Heart left ventricle (tissue), 16 donors: ENCODE measurements around the gene CLTC. TPM values are rescaled to one million over a fixed set of nuclear protein-coding genes. Genes with fewer than 3 reads are reported as not detected.

Source experiments
- ATAC-seq, 4 donors: fragments of 200-7000 bp; cut with Tn5 transposase; one replicate each; pipeline ENCODE4 v1.9.1; 2020 to 2022; ENCODE audit warnings: moderate library complexity in 4 of 4, mild to moderate bottlenecking in 3 of 4, moderate number of reproducible peaks in 1 of 4
- DNase-seq, 5 donors: peaks; one replicate each; pipeline ENCODE4 v3.0.0-alpha.2; 2020
- H3K27ac ChIP-seq, 12 donors: fragments of 200-600 bp; sonication (generic) in 4 of 12; one replicate each; pipeline versions ENCODE4 v1.5.0 to v1.8.0; 2016 to 2022; ENCODE audit warnings: mild to moderate bottlenecking in 2 of 12
- H3K27me3 ChIP-seq, 9 donors: fragments of 200-600 bp; sonication (generic) in 2 of 9; one replicate each; pipeline versions ENCODE4 v1.5.1 to v1.8.0; 2016 to 2022; ENCODE audit warnings: mild to moderate bottlenecking in 3 of 9
- H3K36me3 ChIP-seq, 9 donors: fragments of 200-600 bp; sonication (generic) in 2 of 9; one replicate each; pipeline versions ENCODE4 v1.5.0 to v1.8.0; 2018 to 2022; ENCODE audit warnings: mild to moderate bottlenecking in 2 of 9
- H3K4me1 ChIP-seq, 12 donors: fragments of 200-600 bp; sonication (generic) in 4 of 12; one replicate each; pipeline versions ENCODE4 v1.5.0 to v1.8.0; 2016 to 2022; ENCODE audit warnings: mild to moderate bottlenecking in 3 of 12
- H3K4me3 ChIP-seq, 12 donors: fragments of 200-600 bp; sonication (generic) in 4 of 12; one replicate each; pipeline versions ENCODE4 v1.5.0 to v1.8.0; 2017 to 2022; ENCODE audit warnings: mild to moderate bottlenecking in 9 of 12, moderate library complexity in 4 of 12
- H3K9me3 ChIP-seq, 12 donors: fragments of 200-600 bp; sonication (generic) in 4 of 12; one replicate each; pipeline versions ENCODE4 v1.5.0 to v1.8.0; 2016 to 2022; ENCODE audit warnings: mild to moderate bottlenecking in 1 of 12
- POLR2A ChIP-seq, 2 donors: fragments of 450-650 bp; IDR thresholded peaks; one replicate each; pipeline ENCODE4 v1.6.1; 2017; ENCODE audit warnings: antibody characterized with exemption in 2 of 2, mild to moderate bottlenecking in 2 of 2, moderate library complexity in 2 of 2
- WGBS, 4 donors: extraction: QIAGEN DNeasy Blood & Tissue Kit in 2 of 4; methylation state at CpG; one replicate each; pipeline versions ENCODE4 v1.1.5 to v1.1.7; 2013 to 2018; 5-methylcytosine and 5-hydroxymethylcytosine counted together
- intact Hi-C, 10 donors: fragments of 100-400 bp; cut with DNase I; formaldehyde crosslinking; loops; one replicate each; pipeline versions ENCODE4 v1.11.1 to v1.14.2; 2022
- polyA plus RNA-seq, 2 donors: library from polyadenylated mRNA; stranded (reverse); fragments of 200-250 nt; gene quantifications; one replicate each; pipeline ENCODE4 v1.2.3, GENCODE V29; 2013
- total RNA-seq, 9 donors: library from RNA; depleted of rRNA in 2 of 9; stranded (reverse); fragments of >200 nt in 2 of 9; fragmentation: NEBNext Ultra II Directional in 3 of 9; extraction: Animal tissue kit (Norgen Biotek cat#: 25700) in 3 of 9; gene quantifications; one replicate each; pipeline versions ENCODE4 v1.1.0 to v1.2.4, GENCODE V29; 2016 to 2023
- TF ChIP-seq, protein P1 (sequence below), 12 donors: fragments of 200-600 bp; sonication (generic) in 4 of 12; IDR thresholded peaks; one replicate each; pipeline versions ENCODE4 v1.5.0 to v1.8.0; 2018 to 2022; ENCODE audit warnings: antibody characterized with exemption in 12 of 12, mild to moderate bottlenecking in 5 of 12
- donor health status: ischemic (EF 13 %, LVEDD 7.1; RV severe dilation, severe dysfunction).
- donor health status: healthy with polysubstance abuse.
- donor health status: DM: no; HTN: yes; CAD: no.
- donor health status: DM: no; HTN: no; CAD: no.
- donor health status: ischemic (EF 25% LVEDD 6.9; RV normal size, moderate dysfunction).
- donor health status: ischemic (EF 25% LVEDD 5.7; RV mildly dilated, moderate dysfunction).
- donor health status: healthy.
- donor health status: DM: yes; HTN: yes; CAD: no.
- donor health status: ischemic (EF 35%, LVEDD 5.7; RV mildly dilated, moderate dysfunction).
- donor health status: nonischemic (EF 11% LVEDD 7.7; RV severe dilation, severe dysfunction).
- donor health status: DM: yes; HTN: yes; CAD: no.
- donor health status: PGD.
- donor health status: ischemic (EF 29% LVEDD 5.4; RV normal size, mild dysfunction).
- donor health status: nonischemic (EF 23%, LVEDD 6.1; RV moderate dilation, normal function).

Gene CLTC
- total and polyA plus RNA-seq, 11 donors, result 49.8 to 242 (median 178) TPM

DNA sequence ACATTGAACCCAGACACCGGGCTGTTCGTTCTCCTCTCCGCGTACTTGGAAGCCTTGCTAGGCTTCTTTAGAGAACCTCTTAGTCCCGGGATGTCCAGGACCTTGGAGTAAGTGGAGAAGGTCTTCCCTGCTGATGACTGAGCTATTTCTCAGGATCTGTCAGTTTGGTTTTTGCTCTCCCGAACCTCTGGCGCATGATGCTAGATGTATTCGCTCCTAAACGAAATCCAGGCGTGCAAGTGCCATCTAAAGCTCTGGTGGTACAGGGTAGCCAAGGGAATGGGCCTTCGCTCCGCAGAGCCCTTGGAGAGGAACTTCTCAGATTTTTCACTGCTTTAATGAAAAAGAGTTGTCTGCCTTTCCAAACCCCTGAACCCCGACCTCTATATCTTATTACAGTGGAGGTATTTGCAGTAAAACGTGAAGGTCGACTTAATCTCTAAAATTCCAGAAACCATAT is 88.3 kb downstream of the CLTC start:
- no peaks in the 10 kb centered on the region for H3K9me3 ChIP-seq
- TF ChIP-seq POLR2A (IDR thresholded peaks at IDR 0.05), result no peak
- TF ChIP-seq, protein P1, sequence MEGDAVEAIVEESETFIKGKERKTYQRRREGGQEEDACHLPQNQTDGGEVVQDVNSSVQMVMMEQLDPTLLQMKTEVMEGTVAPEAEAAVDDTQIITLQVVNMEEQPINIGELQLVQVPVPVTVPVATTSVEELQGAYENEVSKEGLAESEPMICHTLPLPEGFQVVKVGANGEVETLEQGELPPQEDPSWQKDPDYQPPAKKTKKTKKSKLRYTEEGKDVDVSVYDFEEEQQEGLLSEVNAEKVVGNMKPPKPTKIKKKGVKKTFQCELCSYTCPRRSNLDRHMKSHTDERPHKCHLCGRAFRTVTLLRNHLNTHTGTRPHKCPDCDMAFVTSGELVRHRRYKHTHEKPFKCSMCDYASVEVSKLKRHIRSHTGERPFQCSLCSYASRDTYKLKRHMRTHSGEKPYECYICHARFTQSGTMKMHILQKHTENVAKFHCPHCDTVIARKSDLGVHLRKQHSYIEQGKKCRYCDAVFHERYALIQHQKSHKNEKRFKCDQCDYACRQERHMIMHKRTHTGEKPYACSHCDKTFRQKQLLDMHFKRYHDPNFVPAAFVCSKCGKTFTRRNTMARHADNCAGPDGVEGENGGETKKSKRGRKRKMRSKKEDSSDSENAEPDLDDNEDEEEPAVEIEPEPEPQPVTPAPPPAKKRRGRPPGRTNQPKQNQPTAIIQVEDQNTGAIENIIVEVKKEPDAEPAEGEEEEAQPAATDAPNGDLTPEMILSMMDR (IDR thresholded peaks at IDR 0.05), result no peak
- no peak for DNase-seq
- 0 to 2% (median 1%) methylated on average over 12 to 15 of the region's 15 CpGs for WGBS, 4 donors
- H3K36me3 ChIP-seq, result peaks cover 0 to 17% (median 0%) of the 10 kb centered on the region in 9 donors
- H3K4me3 ChIP-seq, result peak overlapping the region; percentile 50 to 93 (median 79)
- H3K4me1 ChIP-seq, result peaks cover 4 to 77% (median 30%) of the 10 kb centered on the region in 12 donors
- peak overlapping the region; percentile 63 to 96 (median 91) for H3K27ac ChIP-seq
- intact Hi-C loops, result loop anchor here in 1 of 10 donors (5.0 kb wide), 1 partner anchor 91 kb away; the partner anchor contains the start of gene CLTC
- peak in 3 of 4 donors; percentile 1 to 15 (median 13) for ATAC-seq
- no peaks in the 10 kb centered on the region for H3K27me3 ChIP-seq

DNA sequence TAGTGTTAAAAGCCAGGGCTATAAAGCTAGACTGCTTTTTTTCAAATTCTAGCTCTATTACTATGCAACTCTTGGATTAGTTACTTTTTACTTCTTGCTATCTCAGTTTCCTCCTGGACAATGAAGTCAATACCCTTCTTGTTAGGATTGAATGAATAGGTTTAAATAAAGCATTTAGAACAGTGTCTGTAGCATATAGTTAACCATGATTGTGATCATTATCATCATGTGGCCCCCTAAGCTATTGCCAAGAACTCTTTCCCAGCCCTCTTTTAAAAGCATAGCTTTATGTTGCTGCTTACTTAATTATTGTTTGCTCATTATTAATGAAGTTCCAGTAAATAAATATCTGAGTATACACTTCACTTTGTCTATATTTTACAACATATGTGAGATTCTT is 92.2 kb downstream of the CLTC start:
- no peak for DNase-seq
- no peak overlapping the region for H3K4me3 ChIP-seq
- TF ChIP-seq, protein P1 (IDR thresholded peaks at IDR 0.05), result no peak
- no peak for TF ChIP-seq POLR2A (IDR thresholded peaks at IDR 0.05)
- H3K27me3 ChIP-seq, result no peaks in the 10 kb centered on the region
- peaks cover 0 to 57% (median 16%) of the 10 kb centered on the region in 12 donors for H3K4me1 ChIP-seq
- intact Hi-C loops, result no loop called here
- H3K9me3 ChIP-seq, result no peaks in the 10 kb centered on the region
- ATAC-seq, result no peak
- no peaks in the 10 kb centered on the region for H3K36me3 ChIP-seq
- H3K27ac ChIP-seq, result no peak overlapping the region

DNA sequence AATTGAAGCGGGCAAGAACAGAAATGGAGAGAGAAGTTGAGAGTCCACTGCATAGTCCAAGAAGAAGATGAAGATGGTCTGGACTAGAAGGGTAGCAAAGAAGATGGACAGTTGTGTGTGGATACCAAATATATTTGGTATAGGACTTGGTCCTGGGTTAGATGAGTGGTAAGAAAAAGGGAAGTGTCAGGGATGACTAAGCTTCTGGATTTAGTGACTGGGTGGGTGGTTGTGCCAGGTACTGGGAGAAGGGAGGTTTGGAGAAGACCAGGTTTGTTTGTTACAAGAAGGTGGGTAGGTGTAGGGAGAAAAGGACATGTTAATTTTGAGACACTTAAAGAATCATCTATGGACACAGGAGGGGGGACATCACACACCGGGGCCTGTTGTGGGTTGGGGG is 93.2 kb downstream of the CLTC start:
- TF ChIP-seq, protein P1 (IDR thresholded peaks at IDR 0.05), result no peak
- TF ChIP-seq POLR2A (IDR thresholded peaks at IDR 0.05), result no peak
- WGBS, 4 donors, result 94 to 99% (median 99%) methylated on average over 2 of the region's 2 CpGs
- H3K36me3 ChIP-seq, result no peaks in the 10 kb centered on the region
- no peak for DNase-seq
- intact Hi-C loops, result no loop called here
- H3K27me3 ChIP-seq, result no peaks in the 10 kb centered on the region
- H3K4me1 ChIP-seq, result peaks cover 0 to 57% (median 16%) of the 10 kb centered on the region in 12 donors
- no peak for ATAC-seq
- no peak overlapping the region for H3K27ac ChIP-seq
- no peak overlapping the region for H3K4me3 ChIP-seq
- H3K9me3 ChIP-seq, result no peaks in the 10 kb centered on the region

DNA sequence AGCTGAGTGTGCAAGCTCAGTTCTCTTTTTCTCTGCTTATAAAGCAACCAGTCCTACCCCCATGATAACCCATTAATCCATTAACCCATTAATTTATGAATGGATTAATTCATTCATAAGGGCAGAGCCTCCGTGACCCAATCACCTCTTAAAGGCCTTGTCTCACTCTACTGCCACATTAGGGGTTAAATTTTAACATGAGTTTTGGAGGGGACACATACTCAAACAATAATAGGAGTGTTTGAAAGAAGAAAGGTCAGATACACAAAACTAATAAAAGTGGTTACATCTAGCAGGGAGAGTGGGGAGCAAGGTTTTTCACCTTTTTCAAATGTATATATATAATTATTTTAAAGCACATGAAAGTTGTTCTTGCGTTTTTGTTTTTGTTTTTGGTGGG is 94.6 kb downstream of the CLTC start:
- no peak for DNase-seq
- no peak for ATAC-seq
- intact Hi-C loops, result no loop called here
- no peak for TF ChIP-seq POLR2A (IDR thresholded peaks at IDR 0.05)
- TF ChIP-seq, protein P1 (IDR thresholded peaks at IDR 0.05), result no peak
- Histone ChIP-seq H3K27ac (no peak overlapping the region), H3K36me3 (no peaks in the 10 kb centered on the region), H3K4me3 (no peak overlapping the region), H3K27me3 (no peaks in the 10 kb centered on the region), H3K9me3 (no peaks in the 10 kb centered on the region), H3K4me1 (peaks cover 0 to 44% (median 5%) of the 10 kb centered on the region in 12 donors)
- 92 to 98% (median 94%) methylated on average over 2 of the region's 2 CpGs for WGBS, 4 donors
